KOPT-K1 (cell line): ENCODE data around the gene ITGB3.
"Not testable (repeated sequence)": the region's sequence is repeated elsewhere in the genome, so short reads cannot be mapped to it uniquely, and the experiment has no call there.

Source experiments
- H3K27ac ChIP-seq: fragments of 200-600 bp; sonication (generic); 2 replicates; pipeline ENCODE4 v1.5.1; 2016; ENCODE audit warnings: antibody characterized with exemption, mild to moderate bottlenecking, low read depth, low read length; ENCODE audit not compliant: poor library complexity, severe bottlenecking
- H3K36me3 ChIP-seq: fragments of 200-600 bp; sonication (generic); 2 replicates; pipeline ENCODE4 v1.5.1; 2017; ENCODE audit warnings: antibody characterized with exemption, mild to moderate bottlenecking, low read length, moderate library complexity; ENCODE audit not compliant: insufficient read depth
- H3K9me3 ChIP-seq: fragments of 200-600 bp; sonication (generic); 2 replicates; pipeline ENCODE4 v1.5.1; 2017; ENCODE audit warnings: antibody characterized with exemption, low read length, mild to moderate bottlenecking; ENCODE audit not compliant: insufficient read depth, poor library complexity, severe bottlenecking

Gene ITGB3

DNA sequence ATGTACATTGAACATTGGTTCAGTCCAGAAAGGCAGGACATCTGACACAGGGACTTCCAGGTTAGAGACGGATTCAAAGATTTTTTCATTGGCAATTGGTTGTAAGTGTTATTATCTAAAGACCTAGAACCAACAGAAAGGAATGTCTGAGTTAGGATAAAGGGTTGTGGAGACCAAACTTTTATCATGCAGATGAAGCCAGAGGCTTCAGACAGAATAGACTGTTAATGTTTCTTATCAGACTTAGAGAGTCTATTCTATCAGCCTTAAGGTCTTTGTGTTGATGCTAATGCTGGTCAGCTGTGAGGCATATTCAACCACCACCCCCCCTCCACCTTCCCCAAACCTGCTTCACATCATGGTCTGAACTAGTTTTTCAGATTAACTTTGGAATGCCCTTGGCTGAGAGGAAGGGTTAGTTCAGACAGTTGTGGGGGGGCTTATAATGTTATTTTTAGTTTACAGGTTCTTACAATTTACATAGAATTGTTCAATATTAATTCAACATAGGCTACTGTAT, 2.1 kb upstream of the ITGB3 start:
- no peak overlapping the region for H3K27ac ChIP-seq
- H3K36me3 ChIP-seq: no peaks in the 10 kb centered on the region
- H3K9me3 ChIP-seq: no peaks in the 10 kb centered on the region

DNA sequence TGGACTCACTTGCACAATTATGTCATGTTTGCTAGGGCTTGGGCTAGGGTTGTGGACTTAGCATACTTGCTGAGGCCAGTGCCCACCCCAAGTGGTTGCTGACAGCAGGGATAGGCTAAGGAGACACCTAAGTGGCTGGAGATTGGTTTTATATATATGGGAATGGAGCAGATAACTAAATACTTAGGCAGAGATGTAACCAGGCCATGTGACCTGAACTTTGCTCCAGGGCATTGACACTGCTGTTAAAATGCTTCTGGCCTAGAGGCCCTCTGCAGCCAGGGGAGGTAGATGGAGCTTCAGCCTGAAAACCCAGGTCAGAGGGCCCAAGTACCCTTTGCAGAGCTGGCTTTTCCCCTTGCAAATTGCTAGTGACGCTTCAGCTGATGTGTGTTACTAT, 1.4 kb upstream of the ITGB3 start:
- Histone ChIP-seq H3K27ac (no peak overlapping the region), H3K9me3 (no peaks in the 10 kb centered on the region), H3K36me3 (no peaks in the 10 kb centered on the region)

DNA sequence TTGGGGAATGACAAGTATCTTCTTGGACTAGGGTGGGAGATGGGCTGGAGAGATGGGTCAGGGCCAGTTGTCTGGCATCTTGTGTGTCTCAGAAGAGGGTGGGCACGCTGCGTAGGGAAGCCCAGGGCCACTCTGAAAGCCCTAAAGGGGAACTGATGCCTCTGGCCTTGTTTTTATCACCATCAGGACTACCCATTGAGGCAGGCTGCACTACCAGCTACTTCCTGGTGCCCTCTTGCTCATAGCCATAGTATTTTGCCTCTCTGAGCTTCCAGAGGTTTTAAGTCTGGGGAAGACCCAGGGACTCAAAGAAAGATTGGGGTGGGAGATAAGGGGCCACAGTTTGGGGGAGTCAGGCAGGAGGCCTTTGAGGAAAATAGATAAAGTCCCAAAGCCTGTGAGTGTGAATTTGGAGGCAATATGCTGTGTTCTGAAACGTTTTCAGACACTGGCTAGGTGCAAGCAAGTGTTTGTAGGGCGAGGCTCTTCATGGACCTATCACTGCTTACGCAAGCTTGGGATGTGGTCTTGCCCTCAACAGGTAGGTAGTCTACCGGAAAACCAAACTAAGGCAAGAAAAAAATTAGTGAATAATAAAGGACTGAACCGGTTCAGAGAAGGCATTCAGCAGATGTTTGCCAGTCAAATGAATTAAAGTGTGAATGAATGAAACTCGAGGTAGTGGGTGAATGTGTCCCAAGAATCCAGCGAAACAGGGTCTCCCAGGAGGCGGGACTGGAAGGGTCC, 688 bp upstream of the ITGB3 start:
- H3K9me3 ChIP-seq: no peaks in the 10 kb centered on the region
- no peak overlapping the region for H3K27ac ChIP-seq
- H3K36me3 ChIP-seq: no peaks in the 10 kb centered on the region

DNA sequence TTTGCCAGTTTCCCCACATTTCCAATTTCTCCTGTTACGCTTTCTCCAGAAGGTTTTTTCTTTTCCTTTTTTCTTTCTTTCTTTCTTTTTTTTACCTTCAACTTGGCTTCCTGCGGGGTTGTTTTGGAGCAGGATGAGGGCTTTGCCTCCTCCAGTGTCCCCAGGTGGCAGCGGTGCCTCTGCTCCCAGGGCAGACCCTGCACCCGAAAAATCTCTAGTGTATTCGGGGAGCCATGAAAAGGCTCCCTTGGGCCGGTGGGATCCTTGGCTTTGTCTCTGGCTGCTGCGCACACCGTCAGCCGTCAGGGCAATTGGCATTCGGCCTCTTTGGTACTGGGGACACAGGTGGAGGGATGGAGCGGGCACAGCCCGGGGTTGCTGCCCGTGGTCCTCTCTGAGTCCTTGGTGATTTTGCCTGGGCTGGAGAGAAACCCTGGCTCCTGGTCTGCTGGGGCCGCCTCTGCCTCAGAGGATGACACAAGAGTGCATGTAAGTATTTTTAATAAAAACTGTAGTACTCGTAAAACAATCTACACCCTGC, 846 bp downstream of the ITGB3 start:
- no peak overlapping the region for H3K27ac ChIP-seq
- no peaks in the 10 kb centered on the region for H3K36me3 ChIP-seq
- no peaks in the 10 kb centered on the region for H3K9me3 ChIP-seq

- H3K27ac ChIP-seq: no peak overlapping the region
- H3K36me3 ChIP-seq: no peaks in the 10 kb centered on the region
- H3K9me3 ChIP-seq: no peaks in the 10 kb centered on the region
These were observed 4.2 kb downstream of the ITGB3 start for GRCh38 chr17:47257651-47258339.

DNA sequence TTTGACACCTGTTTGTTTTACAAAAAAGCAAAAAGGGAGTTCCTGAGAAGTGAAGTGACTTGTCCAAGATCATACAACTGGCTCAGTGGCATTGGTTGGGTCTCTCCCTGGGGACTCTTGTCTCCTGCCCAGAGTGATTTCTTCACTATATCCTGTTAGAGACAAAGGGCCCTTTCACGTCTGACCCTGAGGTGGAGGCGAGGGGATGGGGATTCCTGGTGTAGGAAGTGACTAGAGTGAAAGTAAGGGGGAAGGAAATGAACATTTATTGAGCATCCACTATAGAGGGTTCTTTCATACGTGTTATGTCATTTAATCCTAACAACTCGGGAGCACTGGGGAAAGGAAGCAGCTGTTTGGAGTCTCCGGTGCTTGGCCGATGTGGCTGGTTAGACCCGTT, 9.0 kb downstream of the ITGB3 start:
- no peaks in the 10 kb centered on the region for H3K9me3 ChIP-seq
- H3K36me3 ChIP-seq: no peaks in the 10 kb centered on the region
- H3K27ac ChIP-seq: no peak overlapping the region

DNA sequence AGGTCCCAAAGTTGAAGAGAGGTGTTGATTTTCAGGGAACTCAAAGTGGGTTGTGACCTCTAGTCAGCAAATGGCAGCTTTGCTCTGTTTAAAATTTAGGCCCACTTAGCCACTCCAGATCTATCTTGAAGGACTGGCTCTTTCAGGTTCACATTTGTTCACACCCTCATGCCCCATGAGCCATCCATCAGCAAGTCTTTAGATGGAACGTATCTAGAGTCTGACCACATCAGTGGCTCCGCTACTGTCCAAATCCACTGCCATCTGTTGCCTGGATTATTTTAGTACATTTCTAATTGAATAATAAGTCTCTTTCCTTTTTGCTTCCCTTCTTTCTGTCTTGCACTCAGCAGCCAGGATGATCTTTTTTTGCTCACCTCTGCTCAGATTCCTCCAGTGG, 10.5 kb downstream of the ITGB3 start:
- peaks cover 7% of the 10 kb centered on the region for H3K9me3 ChIP-seq
- no peaks in the 10 kb centered on the region for H3K36me3 ChIP-seq
- H3K27ac ChIP-seq: no peak overlapping the region

GRCh38 chr17:47265983-47266541, 12.4 kb downstream of the ITGB3 start:
- no peak overlapping the region for H3K27ac ChIP-seq
- H3K36me3 ChIP-seq: no peaks in the 10 kb centered on the region

DNA sequence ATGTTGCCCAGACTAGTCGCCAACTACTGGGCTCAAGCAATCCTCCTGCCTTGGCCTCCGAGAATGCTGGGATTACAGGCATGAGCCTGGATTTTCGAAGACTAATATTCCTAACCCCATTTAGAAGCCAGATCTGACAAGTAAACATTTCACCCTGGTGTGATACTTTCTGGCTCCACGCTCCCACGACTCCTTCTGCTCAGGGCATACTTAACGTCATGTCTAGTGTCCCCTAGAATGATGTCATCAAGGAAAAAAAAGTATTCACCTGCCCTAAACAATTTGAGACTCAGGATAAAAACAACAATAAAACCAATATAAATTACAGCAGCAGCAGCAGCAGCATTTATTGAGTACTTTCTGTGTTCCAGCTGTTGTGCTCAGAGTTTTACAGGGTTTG, 13.2 kb downstream of the ITGB3 start:
- peaks cover 7% of the 10 kb centered on the region for H3K9me3 ChIP-seq
- H3K27ac ChIP-seq: no peak overlapping the region
- no peaks in the 10 kb centered on the region for H3K36me3 ChIP-seq

More at GRCh38 chr17:47265983-47266541, 12.4 kb downstream of the ITGB3 start:
- H3K9me3 ChIP-seq: peaks cover 7% of the 10 kb centered on the region

DNA sequence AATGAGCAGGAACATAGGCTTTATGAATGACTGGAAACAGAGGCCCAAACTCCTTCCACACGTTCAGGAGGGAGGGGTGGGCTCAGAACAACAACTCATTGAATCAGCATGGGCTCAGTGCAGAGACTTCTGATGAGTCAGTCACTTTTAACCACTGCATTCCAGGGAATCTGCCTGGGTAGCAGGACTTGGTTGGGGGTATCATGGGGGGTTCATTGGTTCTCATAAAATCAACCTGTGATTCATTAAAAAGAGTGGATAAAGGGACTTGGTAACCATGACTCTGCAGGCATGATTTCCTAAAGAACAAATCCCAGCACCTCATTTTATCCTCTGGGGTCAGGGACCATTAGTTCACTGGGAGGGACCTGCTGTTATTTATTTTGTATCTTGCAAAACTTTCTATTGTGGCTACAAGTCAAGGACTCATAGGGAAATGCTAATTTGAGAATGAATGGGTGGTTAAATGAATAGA, 13.8 kb downstream of the ITGB3 start:
- Histone ChIP-seq H3K27ac (no peak overlapping the region), H3K9me3 (peaks cover 7% of the 10 kb centered on the region), H3K36me3 (no peaks in the 10 kb centered on the region)

- not testable (repeated sequence) for H3K27ac ChIP-seq, H3K9me3 ChIP-seq, H3K36me3 ChIP-seq
These were observed 15.3 kb downstream of the ITGB3 start for GRCh38 chr17:47268964-47269363.

DNA sequence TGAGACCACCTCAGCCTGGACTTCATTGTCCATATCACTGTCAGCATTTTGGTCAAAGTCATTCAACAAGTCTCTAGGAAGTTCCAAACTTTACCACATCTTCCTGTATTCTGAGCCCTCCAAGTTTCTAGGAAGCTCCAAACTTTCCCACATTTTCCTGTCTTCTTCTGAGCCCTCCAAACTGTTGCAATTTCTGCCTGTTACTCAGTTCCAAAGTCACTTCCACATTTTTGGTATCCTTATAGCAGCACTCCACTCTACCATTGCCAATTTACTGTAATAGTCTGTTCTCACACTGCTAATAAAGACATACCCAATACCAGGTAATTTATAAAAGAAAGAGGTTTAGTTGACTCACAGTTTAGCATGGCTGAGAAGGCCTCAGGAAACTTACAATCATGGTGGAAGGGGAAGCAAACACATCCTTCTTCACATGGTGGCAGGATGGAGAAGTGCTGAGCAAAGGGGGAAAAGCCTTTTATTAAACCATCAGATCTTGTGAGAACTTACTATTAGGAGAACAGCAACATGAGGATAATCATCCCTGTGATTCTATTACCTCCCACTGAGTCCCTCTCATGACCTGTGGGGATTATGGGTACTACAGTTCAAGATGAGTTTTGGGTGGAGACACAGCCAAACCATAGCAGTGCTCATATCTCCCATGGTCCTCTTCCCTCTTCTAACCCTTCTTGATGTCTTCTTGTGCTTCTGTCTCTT, 16.1 kb downstream of the ITGB3 start:
- H3K9me3 ChIP-seq, H3K27ac ChIP-seq, H3K36me3 ChIP-seq: not testable (repeated sequence)

DNA sequence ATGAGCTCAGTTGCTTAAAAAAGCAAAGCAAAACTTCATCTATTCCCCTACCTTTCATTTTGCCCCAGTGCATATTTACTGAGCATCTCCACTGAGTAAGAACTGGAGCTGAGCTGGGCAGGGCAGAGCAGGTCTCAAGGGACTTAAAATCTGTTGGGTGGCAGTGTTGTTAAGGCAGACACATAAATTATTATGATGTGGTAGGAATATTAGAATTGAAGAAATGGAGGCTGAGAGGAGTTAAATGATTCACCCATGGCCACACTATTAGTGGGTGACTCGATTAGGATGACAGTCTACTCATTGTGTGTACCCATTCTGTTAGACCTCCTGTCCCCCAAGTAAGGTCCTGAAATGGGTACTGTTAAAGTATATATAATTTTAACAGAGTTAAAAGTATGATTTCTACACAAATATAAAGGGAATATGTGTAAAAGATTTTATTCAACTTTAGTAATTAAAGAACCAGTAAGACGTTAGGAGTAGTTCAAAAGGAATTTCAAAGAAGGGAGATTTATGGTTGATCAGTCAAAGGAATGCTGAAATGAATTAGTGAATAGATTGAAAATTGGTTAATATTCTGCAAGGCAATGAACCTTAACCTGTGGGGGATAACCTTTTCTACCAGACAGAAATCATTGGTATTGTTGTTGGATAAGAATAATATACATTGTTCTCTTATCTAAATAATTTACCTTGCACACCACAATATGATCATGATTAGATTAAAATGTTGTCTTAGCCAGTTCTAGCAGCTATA, 17.5 kb downstream of the ITGB3 start:
- Histone ChIP-seq H3K9me3 (peaks cover 7% of the 10 kb centered on the region), H3K27ac (no peak overlapping the region), H3K36me3 (no peaks in the 10 kb centered on the region)

GRCh38 chr17:47272491-47272890, 18.9 kb downstream of the ITGB3 start:
- Histone ChIP-seq H3K36me3 (no peaks in the 10 kb centered on the region), H3K27ac (no peak overlapping the region), H3K9me3 (peaks cover 7% of the 10 kb centered on the region)
